HG02678 (cell line): ENCODE results near the gene AGTRAP.

Experiments used
- ATAC-seq: cut with Tn5 transposase; IDR thresholded peaks from one replicate; pipeline ENCODE4 v1.9.1; 2021; ENCODE audit warnings: mild to moderate bottlenecking, moderate library complexity; ENCODE audit not compliant: unreplicated experiment

Gene AGTRAP, protein sequence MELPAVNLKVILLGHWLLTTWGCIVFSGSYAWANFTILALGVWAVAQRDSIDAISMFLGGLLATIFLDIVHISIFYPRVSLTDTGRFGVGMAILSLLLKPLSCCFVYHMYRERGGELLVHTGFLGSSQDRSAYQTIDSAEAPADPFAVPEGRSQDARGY

DNA sequence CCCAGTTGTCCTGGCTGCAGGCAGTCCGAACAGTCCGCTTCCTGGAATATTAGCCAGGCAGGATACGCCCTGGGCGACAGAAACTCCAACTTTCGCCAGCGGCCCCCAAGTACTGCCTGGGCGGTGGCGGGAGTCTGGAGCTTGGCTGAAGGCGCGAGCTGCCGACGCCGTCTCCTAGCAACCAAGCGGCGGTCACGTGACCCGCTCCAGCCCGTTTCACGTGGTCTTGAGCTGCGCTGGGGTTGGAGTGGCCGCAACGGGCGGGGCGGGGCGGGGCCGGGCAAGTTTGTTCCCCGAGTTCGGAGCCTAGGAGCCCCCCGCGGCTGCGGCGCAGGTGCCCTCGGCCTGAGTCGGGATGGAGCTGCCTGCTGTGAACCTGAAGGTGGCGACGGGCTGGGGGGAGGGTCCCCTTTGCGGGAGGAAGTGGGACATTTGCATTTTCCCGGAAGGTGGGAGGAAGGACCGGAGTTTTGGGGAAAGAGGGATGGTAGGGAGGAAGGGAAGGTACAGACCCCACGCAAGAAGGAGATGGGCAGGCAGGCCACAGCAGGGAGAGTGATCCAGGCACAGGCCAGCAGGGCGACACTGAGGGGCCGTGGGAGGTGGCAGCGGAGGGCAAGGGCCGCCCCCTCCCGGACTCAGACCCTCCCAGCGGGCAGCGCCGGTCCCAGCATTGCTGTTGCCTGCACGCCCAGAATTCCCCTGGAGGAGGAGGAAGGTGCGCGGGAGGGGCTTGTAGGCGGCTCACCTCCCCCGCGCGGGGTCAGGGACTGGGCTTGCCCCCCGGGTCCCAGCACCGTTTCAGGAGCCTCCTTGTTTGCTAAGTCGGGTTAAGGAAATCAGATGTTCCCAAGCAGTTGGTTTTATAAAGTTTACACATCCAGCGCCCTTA, at the start of gene AGTRAP:
Gene AGTRAP (plus strand): TSS at position 283 of the 892 bp plus-strand sequence. CDS start 73 bp downstream, at position 356.
- peak; percentile 52 for ATAC-seq

DNA sequence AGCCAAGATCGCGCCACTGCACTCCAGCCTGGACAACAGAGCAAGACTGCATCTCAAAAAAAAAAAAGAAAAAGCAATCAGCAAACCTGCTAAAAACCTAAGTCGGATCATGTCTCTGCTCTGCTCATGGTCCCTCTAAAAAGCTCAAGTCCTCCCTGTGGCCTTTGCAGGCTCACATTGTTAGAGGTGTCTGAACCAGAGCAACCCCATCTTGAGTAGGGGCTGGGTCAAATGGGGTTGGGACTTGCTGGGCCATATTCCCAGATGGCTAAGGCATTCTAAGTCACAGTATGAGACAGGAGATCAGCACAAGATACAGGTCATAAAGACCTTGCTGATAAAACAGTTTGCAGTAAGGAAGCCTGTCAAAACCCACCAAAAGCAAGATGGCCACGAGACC, 47.4 kb upstream of the AGTRAP start:
- no peak for ATAC-seq

DNA sequence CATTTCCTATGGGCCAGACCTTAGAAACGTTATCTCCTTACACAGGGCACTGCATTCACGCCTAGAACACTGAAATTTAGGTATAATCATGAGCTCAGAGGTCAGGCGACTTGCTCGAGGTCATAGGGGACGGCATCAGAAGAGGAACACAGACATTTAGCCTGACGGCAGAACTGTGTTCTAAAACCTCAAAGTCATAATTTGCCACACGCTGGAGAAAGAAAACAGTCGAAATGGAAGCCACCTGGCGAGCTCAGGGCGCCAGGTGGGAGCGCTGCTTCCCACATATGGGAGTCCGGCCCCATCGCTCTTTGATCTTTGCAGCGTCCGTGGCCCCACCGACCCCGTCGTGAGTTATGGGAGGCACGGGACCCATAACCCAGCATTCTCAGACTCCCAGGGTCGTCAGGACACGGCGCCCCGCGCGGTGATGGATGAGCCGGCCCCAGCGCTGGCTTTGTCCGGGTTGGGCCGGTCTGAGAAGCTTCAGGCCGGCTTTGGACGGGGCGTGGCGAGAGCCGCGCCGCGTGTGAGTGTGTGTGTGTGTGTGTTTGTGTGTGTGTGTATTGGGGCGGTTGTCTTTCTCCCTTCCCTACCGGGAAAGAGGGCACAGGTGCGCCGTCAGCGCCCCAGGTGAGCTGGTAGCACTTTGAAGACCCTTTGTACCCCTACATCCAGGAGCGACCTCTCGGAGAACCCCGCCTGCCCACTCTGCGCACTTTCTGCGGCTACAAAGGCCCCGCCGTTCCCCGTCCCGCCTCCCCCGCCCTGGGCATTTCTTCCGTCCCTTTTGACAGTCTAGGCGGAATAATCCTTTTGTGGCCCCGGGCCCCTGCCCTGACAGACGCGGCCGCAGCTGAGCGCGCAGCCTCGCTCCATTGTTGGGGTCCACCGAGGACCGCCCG, 45.3 kb upstream of the AGTRAP start:
- ATAC-seq: no peak

DNA sequence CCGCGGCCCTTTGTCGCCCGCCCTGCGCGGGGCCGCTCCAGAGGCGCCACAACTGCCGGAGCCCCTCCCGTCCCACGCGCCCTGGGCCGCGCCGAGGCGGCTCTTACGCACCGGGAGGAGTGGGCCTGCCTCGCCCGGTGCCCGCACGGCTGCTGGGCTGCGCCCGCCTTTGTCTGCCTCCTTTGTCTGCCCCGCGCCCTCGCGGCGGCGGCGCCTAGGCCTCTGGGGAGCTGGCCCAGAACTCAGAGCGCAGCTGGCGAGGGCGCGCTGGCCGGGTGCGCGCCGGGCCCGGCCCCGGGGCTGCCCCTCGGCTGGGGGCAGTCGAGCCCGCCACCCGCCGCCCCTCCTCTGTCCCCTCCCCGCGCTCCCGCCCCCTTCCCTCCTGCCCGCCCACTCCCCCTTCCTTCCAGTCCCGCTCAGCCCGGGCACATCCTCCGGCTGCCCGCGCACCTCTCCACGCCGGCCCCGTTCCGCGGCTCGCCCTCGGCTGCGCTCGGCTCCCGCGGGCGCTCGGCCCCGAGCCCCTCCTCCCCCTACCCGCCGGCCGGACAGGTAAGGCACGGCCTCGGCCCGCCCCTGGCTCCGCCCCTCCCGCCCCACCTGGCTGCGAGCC, 44.5 kb upstream of the AGTRAP start, which contains the start of gene DRAXIN:
Gene DRAXIN (plus strand): TSS at position 409 of the 613 bp plus-strand sequence. CDS start 14,549 bp downstream, outside the sequence.
- no peak for ATAC-seq

DNA sequence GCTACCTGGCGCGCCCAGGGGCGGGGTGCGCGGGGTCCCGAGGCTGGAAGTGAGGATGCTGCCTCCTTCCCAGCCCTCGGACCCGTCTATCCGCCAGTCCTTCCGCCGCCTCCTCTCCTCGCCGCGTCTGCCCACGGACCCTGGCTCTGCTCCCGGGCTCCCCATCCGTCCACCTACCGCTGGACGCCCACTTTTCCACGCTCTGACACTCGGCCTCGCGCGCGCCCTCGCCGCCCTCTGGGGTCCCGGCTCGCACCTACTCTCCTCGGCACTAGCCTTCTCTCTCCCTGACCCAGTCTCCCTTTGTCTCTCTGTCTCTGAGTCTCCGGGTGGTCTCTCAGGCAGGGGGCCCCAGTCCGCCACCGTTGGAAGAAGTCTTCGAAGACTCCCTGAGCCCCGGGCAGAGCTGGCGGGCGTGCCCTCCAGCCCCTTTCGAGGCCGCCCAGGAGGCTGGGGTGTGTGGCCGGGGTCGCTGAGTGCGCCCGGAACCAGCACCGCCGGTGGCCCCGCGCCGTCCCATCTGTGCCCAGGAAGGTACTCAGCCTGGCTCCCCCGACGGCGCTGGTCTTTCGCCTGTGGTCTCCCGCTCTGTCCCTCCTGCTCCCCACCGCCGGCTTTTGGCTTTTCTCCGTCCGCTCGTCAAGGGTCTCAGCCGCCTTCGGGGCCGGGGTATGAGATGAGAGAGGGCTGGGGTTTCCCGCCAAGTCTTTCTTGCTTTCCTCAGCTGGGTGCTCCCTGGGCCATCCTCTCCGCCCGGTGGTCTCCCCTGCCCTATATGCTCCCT, 43.8 kb upstream of the AGTRAP start:
- no peak for ATAC-seq

DNA sequence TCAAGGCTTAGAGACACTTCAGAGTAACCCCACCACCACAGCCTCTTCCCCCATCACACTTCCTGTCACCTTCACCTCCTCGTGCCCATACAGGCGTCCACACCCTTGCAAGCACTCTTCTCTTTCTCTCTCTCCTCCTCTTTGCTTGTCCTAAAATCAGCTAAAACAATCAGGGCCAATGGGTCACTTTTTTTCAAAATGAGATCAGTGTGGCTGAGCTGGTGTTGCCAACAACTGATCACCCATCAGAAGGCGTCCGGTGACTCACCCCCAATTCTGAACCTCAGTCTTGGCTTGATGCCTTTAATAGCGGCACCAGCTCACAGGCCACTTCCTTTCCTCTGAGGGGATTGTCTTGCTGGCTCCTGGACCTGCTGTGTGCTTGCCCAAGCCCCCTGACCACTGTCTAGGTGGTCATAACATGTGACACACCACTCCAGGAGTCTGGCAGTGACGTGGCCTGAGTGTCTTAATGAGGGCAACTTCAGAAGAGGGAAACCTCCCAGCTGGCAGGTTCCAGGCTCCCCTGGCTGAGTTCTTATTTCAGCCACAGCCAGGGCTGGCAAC, 42.8 kb upstream of the AGTRAP start:
- ATAC-seq: no peak

DNA sequence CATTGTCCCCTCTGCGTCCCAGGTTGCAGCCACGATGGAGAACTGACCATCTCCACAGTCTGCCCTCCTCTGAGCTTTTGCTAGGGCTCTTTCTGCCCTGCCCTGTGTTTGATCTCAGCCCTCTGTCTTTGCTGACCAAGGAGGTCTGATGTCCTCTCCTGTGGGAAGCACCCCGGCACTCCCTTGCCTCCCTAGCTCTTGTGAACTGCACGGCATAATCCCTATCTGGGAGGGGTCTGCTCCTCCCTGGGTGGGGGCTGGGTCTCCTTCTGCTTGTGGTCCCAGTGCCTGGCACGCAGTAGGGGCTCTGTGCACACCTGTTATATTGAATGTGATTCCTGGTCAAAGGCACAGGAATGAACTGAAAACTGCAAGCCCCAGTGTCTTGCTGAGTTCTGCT, 42.0 kb upstream of the AGTRAP start:
- no peak for ATAC-seq

DNA sequence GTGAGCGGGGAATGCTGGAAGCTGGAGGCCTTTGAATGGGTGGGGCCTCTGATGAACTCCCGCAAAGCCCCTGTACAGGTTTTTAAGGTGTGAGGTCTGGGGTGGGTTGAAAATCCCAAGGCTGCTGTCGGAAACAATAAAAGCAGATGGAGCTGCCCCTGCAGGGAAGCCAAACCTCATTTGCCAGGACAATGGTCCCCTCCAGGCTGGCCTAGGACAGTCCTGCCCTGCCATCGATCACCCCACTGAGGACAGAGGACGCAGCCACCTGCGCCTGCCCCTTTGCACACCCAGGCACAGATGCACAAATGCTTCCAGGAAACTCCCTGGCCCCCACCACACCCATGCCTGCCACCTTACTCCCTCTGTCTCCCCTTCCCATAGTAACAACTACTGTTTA, 40.1 kb upstream of the AGTRAP start:
- no peak for ATAC-seq

DNA sequence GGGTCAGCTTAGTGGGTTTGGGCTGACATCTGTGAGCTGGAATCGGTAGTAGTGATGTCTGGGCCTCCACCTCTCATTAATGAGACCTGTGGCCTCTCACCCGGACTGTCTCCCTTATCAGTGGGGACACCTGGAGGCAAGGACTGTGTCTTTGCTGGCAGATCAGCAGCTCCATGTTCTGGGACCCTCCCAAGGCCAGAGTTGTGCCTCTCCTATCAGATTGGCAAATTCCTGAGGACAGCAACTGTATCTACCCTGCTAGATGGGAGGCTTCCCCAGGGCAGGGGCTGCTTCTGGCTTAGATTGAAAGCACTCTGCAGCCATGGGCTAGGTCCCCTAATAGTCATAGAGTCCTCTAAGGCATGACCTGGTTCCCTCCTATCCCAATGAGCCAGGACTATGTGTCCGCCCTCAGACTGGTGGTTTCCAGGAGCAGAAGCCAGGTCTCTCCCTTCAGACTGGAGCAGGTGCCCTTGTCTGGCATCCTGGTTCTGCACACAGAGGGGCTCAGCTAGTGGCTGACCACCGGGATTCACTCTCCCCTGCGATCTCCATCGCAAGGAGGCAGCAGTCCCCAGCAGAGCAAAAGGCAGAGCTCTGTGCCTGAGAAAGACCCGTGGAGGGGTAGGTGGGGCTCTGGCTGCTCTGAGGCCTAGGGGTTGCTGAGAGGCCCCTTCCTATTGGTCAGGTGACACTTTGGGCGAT, 38.6 kb upstream of the AGTRAP start:
- ATAC-seq: no peak

GRCh38 chr1:11697893-11698210, 38.1 kb upstream of the AGTRAP start:
- ATAC-seq: no peak

DNA sequence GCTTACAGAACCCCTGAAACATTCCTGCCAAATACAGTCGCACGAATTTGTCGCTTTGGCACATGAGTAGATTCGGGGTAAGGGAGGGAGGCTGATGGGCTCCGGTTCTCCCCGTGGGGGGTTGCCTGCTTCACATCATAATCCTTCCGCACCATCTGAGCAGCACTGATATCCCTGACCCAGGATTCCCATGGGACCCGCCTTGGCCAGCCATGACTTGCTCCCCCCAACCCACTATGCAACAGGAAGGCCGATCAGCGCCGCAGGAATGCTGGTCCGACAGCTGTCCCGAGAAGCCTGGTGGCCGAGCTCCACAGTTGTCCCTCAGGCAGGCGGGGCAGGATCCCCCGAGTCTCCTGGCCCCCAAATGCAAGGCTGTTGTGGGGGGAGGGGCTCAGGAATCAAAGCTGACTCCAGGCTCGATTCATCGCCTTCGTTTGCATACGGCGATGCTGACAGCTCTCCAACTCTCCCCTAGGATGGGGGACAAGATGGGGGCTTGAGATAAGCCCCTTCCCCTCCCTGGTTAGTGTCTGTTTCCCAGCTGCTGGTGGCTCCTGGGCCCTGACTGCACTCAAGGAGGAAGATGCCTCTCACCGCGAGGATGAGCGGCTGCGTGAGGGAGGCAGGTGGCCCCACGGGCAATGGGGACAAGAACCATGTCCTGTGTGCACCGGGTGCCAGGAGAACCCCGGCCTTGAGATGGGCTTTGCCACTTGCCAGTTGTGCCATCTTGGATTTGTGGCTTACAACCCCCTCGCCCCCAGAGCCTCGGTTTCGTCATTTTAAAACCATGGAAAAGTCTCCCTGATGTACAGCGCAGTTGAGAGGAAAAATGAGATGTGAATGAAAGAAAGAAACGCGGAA, 35.1 kb upstream of the AGTRAP start:
- no peak for ATAC-seq

- ATAC-seq: no peak
These were observed 34.4 kb upstream of the AGTRAP start for GRCh38 chr1:11701551-11701961.

- no peak for ATAC-seq
These were observed 33.7 kb upstream of the AGTRAP start for GRCh38 chr1:11701981-11702803.

- no peak for ATAC-seq
These were observed 32.4 kb upstream of the AGTRAP start for GRCh38 chr1:11703357-11704193.

GRCh38 chr1:11704194-11704529, 31.8 kb upstream of the AGTRAP start:
- no peak for ATAC-seq

DNA sequence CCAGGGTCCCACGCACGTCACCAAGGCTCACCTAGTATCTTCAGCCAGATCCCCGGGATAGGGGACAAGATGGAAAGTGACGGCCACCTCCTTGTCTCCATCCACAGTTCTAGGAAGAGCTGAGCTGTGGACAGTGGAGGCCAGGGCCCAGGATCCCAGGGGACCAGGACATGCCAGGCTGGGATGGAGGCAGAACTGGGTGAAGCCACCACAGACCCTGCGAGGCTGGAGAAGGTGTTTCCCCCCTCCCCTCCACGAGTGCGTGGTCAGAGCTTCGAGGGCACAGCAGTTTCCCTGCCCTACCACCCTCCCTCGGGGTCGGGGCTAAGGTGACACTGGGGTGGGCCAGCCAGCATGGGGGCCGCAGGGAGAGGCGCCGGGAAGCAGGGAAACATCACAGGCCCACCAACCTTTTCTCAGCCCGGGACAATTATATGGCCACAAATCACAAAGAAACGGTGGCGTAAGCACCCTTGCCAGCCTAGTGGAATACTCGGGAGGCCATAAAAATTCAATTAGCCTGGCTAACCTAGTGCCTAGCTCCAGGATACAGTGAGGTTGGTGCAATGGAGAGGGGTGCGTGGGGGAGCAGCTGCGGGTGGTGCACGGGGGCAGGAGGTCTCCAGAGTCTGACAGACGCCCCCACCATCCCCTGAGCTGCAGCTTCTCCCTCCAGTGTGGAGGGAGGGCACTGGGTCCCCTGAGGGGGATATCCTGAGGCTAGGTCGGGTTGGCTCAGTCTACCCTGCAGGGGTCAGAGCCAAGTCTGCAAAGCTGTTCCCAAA, 31.1 kb upstream of the AGTRAP start:
- ATAC-seq: no peak
